A549 (cell line): ENCODE data around the gene KLB. TPM values are rescaled to one million over a fixed set of nuclear protein-coding genes. Genes with fewer than 3 reads are reported as not detected.

Experiments used
- ATAC-seq, 2 experiments: fragments of 200-7000 bp in 1 of 2; fragments of >200 bp in 1 of 2; cut with Nextera tagmentation in 1 of 2; cut with Tn5 transposase in 1 of 2; 3 replicates each; pipeline versions ENCODE4 v1.8.0 to v1.9.1; 2018 to 2020; ENCODE audit warnings: mild to moderate bottlenecking in 1 of 2, moderate library complexity in 1 of 2
- CTCF ChIA-PET: fragments of 300-600 bp; sonication (Branson Sonifier 250); formaldehyde crosslinking; extraction: SDS; loops from one replicate; lab custom pipeline; 2021; ENCODE audit warnings: antibody characterized with exemption, inconsistent platforms; lab: Yijun Ruan, JAX
- POLR2A ChIA-PET: fragments of 350-600 bp; formaldehyde crosslinking; extraction: SDS; loops from one replicate; lab custom pipeline; 2021; ENCODE audit warnings: antibody characterized with exemption, inconsistent platforms; lab: Yijun Ruan, JAX
- DNase-seq, 2 experiments: peaks; one replicate each; pipeline versions ENCODE4 v3.0.0 to v3.0.0-alpha.2; 2011 to 2016; ENCODE audit warnings: low read depth in 1 of 2, low spot score in 1 of 2
- FAIRE-seq: peaks from 2 replicates; lab custom pipeline; 2011; peaks lifted over from hg19 to GRCh38; lab: Jason Lieb, UNC
- H3K27ac ChIP-seq, 2 experiments: fragments of >200 bp; sonication (Bioruptor Twin); formaldehyde crosslinking; 3 replicates each; pipeline ENCODE4 v1.5.1; 2016 to 2017
- H3K4me1 ChIP-seq: fragments of >200 bp; sonication (Bioruptor Twin); formaldehyde crosslinking; 3 replicates; pipeline ENCODE4 v1.6.1; 2016
- H3K4me2 ChIP-seq: fragments of >200 bp; sonication (Bioruptor Twin); formaldehyde crosslinking; 3 replicates; pipeline ENCODE4 v1.6.1; 2016
- H3K4me3 ChIP-seq: fragments of >200 bp; sonication (Bioruptor Twin); formaldehyde crosslinking; 3 replicates; pipeline ENCODE4 v1.5.1; 2016
- H3K9me3 ChIP-seq: fragments of >200 bp; sonication (Bioruptor Twin); formaldehyde crosslinking; 3 replicates; pipeline ENCODE4 v1.6.1; 2016
- CHD2 ChIP-seq: fragments of 150-350 bp; IDR thresholded peaks from 2 replicates; pipeline ENCODE4 v1.6.1; 2014; ENCODE audit warnings: low read length; ENCODE audit not compliant: partially characterized antibody
- EHMT2 ChIP-seq: fragments of 200-600 bp; sonication (generic); IDR thresholded peaks from 2 replicates; pipeline ENCODE4 v1.6.1; 2016; ENCODE audit warnings: antibody characterized with exemption, low read depth, mild to moderate bottlenecking, moderate library complexity
- EP300 ChIP-seq, 2 experiments: fragments of >200 bp; sonication (Bioruptor Twin); formaldehyde crosslinking; IDR thresholded peaks; 2 replicates in 1 of 2; 3 replicates in 1 of 2; pipeline ENCODE4 v1.6.1; 2016 to 2017
- FOSL2 ChIP-seq, 2 experiments: fragments of 450-650 bp in 1 of 2; fragments of >200 bp in 1 of 2; sonication (Bioruptor Twin) in 1 of 2; formaldehyde crosslinking; IDR thresholded peaks; 2 replicates each; pipeline versions ENCODE4 v1.5.0 to v1.6.1; 2016 to 2020; ENCODE audit warnings: mild to moderate bottlenecking in 1 of 2, moderate library complexity in 1 of 2
- JUN ChIP-seq, 2 experiments: fragments of >200 bp; sonication (Bioruptor Twin); formaldehyde crosslinking; IDR thresholded peaks; 2 replicates in 1 of 2; 3 replicates in 1 of 2; pipeline ENCODE4 v1.6.1; 2016 to 2017
- JUNB ChIP-seq: fragments of >200 bp; sonication (Bioruptor Twin); formaldehyde crosslinking; IDR thresholded peaks from 2 replicates; pipeline ENCODE4 v1.6.1; 2016
- MAFK ChIP-seq: fragments of 450-650 bp; IDR thresholded peaks from 2 replicates; pipeline ENCODE4 v1.6.1; 2014; ENCODE audit not compliant: partially characterized antibody
- MYC ChIP-seq: IDR thresholded peaks from 2 replicates; pipeline ENCODE4 v1.6.1; 2012; ENCODE audit warnings: mild to moderate bottlenecking, inconsistent platforms, low read length, improper control_type of control experiment, borderline replicate concordance
- POLR2A ChIP-seq: IDR thresholded peaks from 2 replicates; pipeline ENCODE4 v1.6.1; 2012; ENCODE audit warnings: mild to moderate bottlenecking, low read length
- POLR2AphosphoS2 ChIP-seq: conservative IDR thresholded peaks from 2 replicates; pipeline ENCODE4 v1.6.1; 2012; ENCODE audit warnings: low read length, improper control_type of control experiment, inconsistent platforms
- RCOR1 ChIP-seq: fragments of 150-350 bp; IDR thresholded peaks from 2 replicates; pipeline ENCODE4 v1.6.1; 2014; ENCODE audit warnings: antibody characterized with exemption, low read length, low read depth
- RFX5 ChIP-seq: fragments of 450-650 bp; IDR thresholded peaks from 2 replicates; pipeline ENCODE4 v1.7.1; 2014; ENCODE audit warnings: antibody characterized with exemption, mild to moderate bottlenecking, moderate library complexity
- TP53 ChIP-seq: fragments of 250-450 bp; sonication (Bioruptor Pico); IDR thresholded peaks from 2 replicates; pipeline ENCODE4 v1.5.0; 2021; ENCODE audit warnings: mild to moderate bottlenecking, moderate library complexity
- ZFP36 ChIP-seq: fragments of 450-650 bp; IDR thresholded peaks from 2 replicates; pipeline ENCODE4 v1.6.1; 2014; ENCODE audit warnings: borderline replicate concordance; ENCODE audit not compliant: partially characterized antibody
- ZNF302 ChIP-seq: fragments of 250-450 bp; sonication (Bioruptor Pico); IDR thresholded peaks from 2 replicates; pipeline ENCODE4 v1.9.0; 2021; ENCODE audit warnings: inconsistent platforms, mild to moderate bottlenecking, moderate library complexity
- WGBS: methylation state at CpG from one replicate; pipeline ENCODE4 v1.1.6; 2017; ENCODE audit errors: missing lambda C conversion rate; 5-methylcytosine and 5-hydroxymethylcytosine counted together
- polyA plus RNA-seq, 4 experiments: library from polyadenylated mRNA; depleted of rRNA in 3 of 4; stranded (reverse); fragments of >200 nt; fragmentation: RNase III in 1 of 4; extraction: RNeasy Plus Mini Kit Qiagen cat#74134 plus additional on column Dnase treatment in 1 of 4; gene quantifications; 2 replicates in 3 of 4; 3 replicates in 1 of 4; pipeline ENCODE4 v1.2.3, GENCODE V29; 2011 to 2017
- TF ChIP-seq, protein P1 (sequence below): fragments of 200-600 bp; sonication (generic); IDR thresholded peaks from 2 replicates; pipeline ENCODE4 v1.6.1; 2016; ENCODE audit warnings: antibody characterized with exemption, mild to moderate bottlenecking, moderate library complexity
- TF ChIP-seq, protein P2 (sequence below): fragments of 250-450 bp; sonication (Bioruptor Pico); IDR thresholded peaks from 2 replicates; pipeline ENCODE4 v1.5.0; 2020; ENCODE audit warnings: low read depth, mild to moderate bottlenecking, moderate library complexity
- TF ChIP-seq, protein P3 (sequence below): IDR thresholded peaks from 2 replicates; pipeline ENCODE4 v1.6.1; 2012; ENCODE audit warnings: low read depth, borderline replicate concordance
- TF ChIP-seq, protein P4 (sequence below): fragments of 150-350 bp; IDR thresholded peaks from 2 replicates; pipeline ENCODE4 v1.6.1; 2014; ENCODE audit warnings: low read depth, mild to moderate bottlenecking, low read length
- TF ChIP-seq, protein P5 (sequence below): fragments of >200 bp; sonication (Bioruptor Twin); formaldehyde crosslinking; IDR thresholded peaks from 3 replicates; pipeline ENCODE4 v1.5.1; 2016
- TF ChIP-seq, protein P6 (sequence below): fragments of >200 bp; sonication (Bioruptor Twin); formaldehyde crosslinking; IDR thresholded peaks from 2 replicates; pipeline ENCODE4 v1.6.1; 2016
- TF ChIP-seq, protein P7 (sequence below): fragments of 250-450 bp; sonication (Bioruptor Pico); IDR thresholded peaks from 2 replicates; pipeline ENCODE4 v1.5.0; 2021; ENCODE audit warnings: mild to moderate bottlenecking, moderate library complexity, borderline replicate concordance

The KLB gene
- polyA plus RNA-seq, 2 of the 4 experiments (the other 2 are of a cell fraction), result 0.57 to 0.87 TPM

DNA sequence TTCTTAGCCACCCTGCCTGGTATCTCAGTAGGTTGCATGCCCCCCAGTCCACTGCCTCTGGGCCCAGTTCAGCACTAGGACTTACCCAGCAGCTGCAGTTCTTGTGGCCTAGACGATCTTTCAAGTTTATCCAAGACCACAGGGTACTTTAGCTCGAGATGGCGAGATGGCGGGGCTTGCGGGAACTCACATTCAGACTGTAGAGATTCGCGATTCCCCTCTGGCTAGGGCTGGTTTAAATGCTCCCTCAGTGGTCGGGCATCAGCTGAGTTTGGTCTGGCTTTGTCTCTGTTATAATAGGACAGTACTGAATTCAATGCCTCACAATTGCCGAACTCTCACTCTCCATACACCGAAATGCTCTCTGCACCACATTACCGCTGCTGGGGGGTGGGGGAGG lies 22.2 kb upstream of the KLB start:
- Histone ChIP-seq H3K9me3 (no peaks in the 10 kb centered on the region), H3K27ac (no peak overlapping the region), H3K4me2 (no peak overlapping the region), H3K4me3 (no peak overlapping the region), H3K4me1 (no peaks in the 10 kb centered on the region)
- no peak for FAIRE-seq
- ATAC-seq, result no peak
- ChIA-PET POLR2A (no interaction called here), CTCF (no interaction called here)
- no peak for DNase-seq
- 84% methylated on average over 11 of the region's 11 CpGs for WGBS
- TF ChIP-seq CHD2 (no peak), ZNF302 (CRISPR knock-in tag) (no peak), TP53 (CRISPR knock-in tag) (no peak)
- TF ChIP-seq, protein P1, sequence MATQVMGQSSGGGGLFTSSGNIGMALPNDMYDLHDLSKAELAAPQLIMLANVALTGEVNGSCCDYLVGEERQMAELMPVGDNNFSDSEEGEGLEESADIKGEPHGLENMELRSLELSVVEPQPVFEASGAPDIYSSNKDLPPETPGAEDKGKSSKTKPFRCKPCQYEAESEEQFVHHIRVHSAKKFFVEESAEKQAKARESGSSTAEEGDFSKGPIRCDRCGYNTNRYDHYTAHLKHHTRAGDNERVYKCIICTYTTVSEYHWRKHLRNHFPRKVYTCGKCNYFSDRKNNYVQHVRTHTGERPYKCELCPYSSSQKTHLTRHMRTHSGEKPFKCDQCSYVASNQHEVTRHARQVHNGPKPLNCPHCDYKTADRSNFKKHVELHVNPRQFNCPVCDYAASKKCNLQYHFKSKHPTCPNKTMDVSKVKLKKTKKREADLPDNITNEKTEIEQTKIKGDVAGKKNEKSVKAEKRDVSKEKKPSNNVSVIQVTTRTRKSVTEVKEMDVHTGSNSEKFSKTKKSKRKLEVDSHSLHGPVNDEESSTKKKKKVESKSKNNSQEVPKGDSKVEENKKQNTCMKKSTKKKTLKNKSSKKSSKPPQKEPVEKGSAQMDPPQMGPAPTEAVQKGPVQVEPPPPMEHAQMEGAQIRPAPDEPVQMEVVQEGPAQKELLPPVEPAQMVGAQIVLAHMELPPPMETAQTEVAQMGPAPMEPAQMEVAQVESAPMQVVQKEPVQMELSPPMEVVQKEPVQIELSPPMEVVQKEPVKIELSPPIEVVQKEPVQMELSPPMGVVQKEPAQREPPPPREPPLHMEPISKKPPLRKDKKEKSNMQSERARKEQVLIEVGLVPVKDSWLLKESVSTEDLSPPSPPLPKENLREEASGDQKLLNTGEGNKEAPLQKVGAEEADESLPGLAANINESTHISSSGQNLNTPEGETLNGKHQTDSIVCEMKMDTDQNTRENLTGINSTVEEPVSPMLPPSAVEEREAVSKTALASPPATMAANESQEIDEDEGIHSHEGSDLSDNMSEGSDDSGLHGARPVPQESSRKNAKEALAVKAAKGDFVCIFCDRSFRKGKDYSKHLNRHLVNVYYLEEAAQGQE, result no peak

DNA sequence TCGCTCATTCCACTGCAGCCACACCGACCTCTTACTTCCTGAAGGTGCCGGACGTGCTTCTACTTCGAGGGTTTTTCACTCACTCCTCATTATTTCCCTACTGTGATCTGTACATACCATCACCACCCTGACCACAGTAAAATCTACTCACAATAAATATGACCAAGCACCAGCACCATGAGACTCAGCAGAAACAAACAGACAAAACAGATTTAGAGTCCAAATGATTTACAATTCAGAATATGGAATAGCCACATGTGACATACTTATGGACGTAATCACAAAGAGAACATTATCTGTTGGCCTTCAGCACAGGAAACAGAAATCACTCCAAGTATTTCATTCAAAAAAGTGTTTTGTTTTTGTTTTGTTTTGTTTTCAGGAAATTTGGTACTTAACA lies 16.1 kb upstream of the KLB start:
- ChIA-PET CTCF (no interaction called here), POLR2A (no interaction called here)
- Histone ChIP-seq H3K9me3 (no peaks in the 10 kb centered on the region), H3K4me3 (no peak overlapping the region), H3K4me1 (no peaks in the 10 kb centered on the region), H3K27ac (no peak overlapping the region), H3K4me2 (no peak overlapping the region)
- no peak for DNase-seq
- no peak for FAIRE-seq
- WGBS, result 92% methylated on average over 6 of the region's 6 CpGs
- no peak for ATAC-seq
- TF ChIP-seq MAFK (no peak), FOSL2 (IDR thresholded peaks at IDR 0.05) (no peak), FOSL2 (CRISPR knock-in tag; IDR thresholded peaks at IDR 0.05) (no peak), EP300 (IDR thresholded peaks at IDR 0.05) (no peak), ZFP36 (no peak), EHMT2 (no peak), JUN (IDR thresholded peaks at IDR 0.05) (no peak), POLR2A (no peak), POLR2AphosphoS2 (no peak), MYC (no peak), JUNB (no peak), RCOR1 (no peak), RFX5 (no peak)
- TF ChIP-seq, protein P2, sequence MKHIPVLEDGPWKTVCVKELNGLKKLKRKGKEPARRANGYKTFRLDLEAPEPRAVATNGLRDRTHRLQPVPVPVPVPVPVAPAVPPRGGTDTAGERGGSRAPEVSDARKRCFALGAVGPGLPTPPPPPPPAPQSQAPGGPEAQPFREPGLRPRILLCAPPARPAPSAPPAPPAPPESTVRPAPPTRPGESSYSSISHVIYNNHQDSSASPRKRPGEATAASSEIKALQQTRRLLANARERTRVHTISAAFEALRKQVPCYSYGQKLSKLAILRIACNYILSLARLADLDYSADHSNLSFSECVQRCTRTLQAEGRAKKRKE (CRISPR knock-in tag), result no peak
- TF ChIP-seq, protein P3, sequence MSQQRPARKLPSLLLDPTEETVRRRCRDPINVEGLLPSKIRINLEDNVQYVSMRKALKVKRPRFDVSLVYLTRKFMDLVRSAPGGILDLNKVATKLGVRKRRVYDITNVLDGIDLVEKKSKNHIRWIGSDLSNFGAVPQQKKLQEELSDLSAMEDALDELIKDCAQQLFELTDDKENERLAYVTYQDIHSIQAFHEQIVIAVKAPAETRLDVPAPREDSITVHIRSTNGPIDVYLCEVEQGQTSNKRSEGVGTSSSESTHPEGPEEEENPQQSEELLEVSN, result no peak
- TF ChIP-seq, protein P4, sequence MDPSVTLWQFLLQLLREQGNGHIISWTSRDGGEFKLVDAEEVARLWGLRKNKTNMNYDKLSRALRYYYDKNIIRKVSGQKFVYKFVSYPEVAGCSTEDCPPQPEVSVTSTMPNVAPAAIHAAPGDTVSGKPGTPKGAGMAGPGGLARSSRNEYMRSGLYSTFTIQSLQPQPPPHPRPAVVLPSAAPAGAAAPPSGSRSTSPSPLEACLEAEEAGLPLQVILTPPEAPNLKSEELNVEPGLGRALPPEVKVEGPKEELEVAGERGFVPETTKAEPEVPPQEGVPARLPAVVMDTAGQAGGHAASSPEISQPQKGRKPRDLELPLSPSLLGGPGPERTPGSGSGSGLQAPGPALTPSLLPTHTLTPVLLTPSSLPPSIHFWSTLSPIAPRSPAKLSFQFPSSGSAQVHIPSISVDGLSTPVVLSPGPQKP, result no peak
- TF ChIP-seq, protein P5, sequence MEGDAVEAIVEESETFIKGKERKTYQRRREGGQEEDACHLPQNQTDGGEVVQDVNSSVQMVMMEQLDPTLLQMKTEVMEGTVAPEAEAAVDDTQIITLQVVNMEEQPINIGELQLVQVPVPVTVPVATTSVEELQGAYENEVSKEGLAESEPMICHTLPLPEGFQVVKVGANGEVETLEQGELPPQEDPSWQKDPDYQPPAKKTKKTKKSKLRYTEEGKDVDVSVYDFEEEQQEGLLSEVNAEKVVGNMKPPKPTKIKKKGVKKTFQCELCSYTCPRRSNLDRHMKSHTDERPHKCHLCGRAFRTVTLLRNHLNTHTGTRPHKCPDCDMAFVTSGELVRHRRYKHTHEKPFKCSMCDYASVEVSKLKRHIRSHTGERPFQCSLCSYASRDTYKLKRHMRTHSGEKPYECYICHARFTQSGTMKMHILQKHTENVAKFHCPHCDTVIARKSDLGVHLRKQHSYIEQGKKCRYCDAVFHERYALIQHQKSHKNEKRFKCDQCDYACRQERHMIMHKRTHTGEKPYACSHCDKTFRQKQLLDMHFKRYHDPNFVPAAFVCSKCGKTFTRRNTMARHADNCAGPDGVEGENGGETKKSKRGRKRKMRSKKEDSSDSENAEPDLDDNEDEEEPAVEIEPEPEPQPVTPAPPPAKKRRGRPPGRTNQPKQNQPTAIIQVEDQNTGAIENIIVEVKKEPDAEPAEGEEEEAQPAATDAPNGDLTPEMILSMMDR, result no peak
- TF ChIP-seq, protein P6, sequence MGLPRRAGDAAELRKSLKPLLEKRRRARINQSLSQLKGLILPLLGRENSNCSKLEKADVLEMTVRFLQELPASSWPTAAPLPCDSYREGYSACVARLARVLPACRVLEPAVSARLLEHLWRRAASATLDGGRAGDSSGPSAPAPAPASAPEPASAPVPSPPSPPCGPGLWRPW, result no peak
- TF ChIP-seq, protein P7, sequence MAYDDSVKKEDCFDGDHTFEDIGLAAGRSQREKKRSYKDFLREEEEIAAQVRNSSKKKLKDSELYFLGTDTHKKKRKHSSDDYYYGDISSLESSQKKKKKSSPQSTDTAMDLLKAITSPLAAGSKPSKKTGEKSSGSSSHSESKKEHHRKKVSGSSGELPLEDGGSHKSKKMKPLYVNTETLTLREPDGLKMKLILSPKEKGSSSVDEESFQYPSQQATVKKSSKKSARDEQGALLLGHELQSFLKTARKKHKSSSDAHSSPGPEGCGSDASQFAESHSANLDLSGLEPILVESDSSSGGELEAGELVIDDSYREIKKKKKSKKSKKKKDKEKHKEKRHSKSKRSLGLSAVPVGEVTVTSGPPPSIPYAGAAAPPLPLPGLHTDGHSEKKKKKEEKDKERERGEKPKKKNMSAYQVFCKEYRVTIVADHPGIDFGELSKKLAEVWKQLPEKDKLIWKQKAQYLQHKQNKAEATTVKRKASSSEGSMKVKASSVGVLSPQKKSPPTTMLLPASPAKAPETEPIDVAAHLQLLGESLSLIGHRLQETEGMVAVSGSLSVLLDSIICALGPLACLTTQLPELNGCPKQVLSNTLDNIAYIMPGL (CRISPR knock-in tag), result no peak
